Naive thymus-derived CD4-positive, alpha-beta T cell (primary cell): ENCODE results near the gene PTPRN. TPM values are rescaled to one million over a fixed set of nuclear protein-coding genes. Genes with fewer than 3 reads are reported as not detected.

ENCODE experiments used
- ATAC-seq: fragments of 150-1000 bp; cut with Tn5 transposase; 2 replicates; pipeline ENCODE4 v1.10.0; 2021; ENCODE audit warnings: mild to moderate bottlenecking, moderate library complexity
- CTCF ChIA-PET: fragments of 350-600 bp; sonication (Branson Sonifier 250); formaldehyde crosslinking; loops from one replicate; lab custom pipeline; 2021; ENCODE audit warnings: antibody characterized with exemption; lab: Charles Lee
- POLR2A ChIA-PET: fragments of 350-600 bp; sonication (Branson Sonifier 250); formaldehyde crosslinking; loops from one replicate; lab custom pipeline; 2021; ENCODE audit warnings: antibody characterized with exemption, inconsistent platforms; lab: Charles Lee
- DNase-seq, 9 donors: peaks; one replicate each; pipeline versions ENCODE4 v3.0.0 to v3.0.0-alpha.2; 2020 to 2022; ENCODE audit warnings: mixed read lengths in 1 of 9
- H3K27ac ChIP-seq: one replicate; pipeline ENCODE4 v1.7.0; 2013; ENCODE audit warnings: mild to moderate bottlenecking, low read depth, low read length, moderate library complexity
- H3K27me3 ChIP-seq, 2 donors: one replicate each; pipeline ENCODE4 v1.7.0; 2013; ENCODE audit warnings: low read length in 2 of 2, mild to moderate bottlenecking in 2 of 2, moderate library complexity in 2 of 2; ENCODE audit not compliant: control insufficient read depth in 2 of 2, insufficient read depth in 2 of 2
- H3K36me3 ChIP-seq, 3 experiments: 1 replicate in 2 of 3; 2 replicates in 1 of 3; pipeline ENCODE4 v1.7.0; 2013; ENCODE audit warnings: low read length in 3 of 3, mild to moderate bottlenecking in 3 of 3, moderate library complexity in 1 of 3; ENCODE audit not compliant: insufficient read depth in 3 of 3, control insufficient read depth in 2 of 3
- H3K4me1 ChIP-seq, 2 donors: one replicate each; pipeline ENCODE4 v1.7.0; 2013; ENCODE audit warnings: low read length in 2 of 2, mild to moderate bottlenecking in 2 of 2, moderate library complexity in 1 of 2; ENCODE audit not compliant: control insufficient read depth in 2 of 2, insufficient read depth in 2 of 2
- H3K4me3 ChIP-seq: 2 replicates; pipeline ENCODE4 v1.7.0; 2013; ENCODE audit warnings: mild to moderate bottlenecking, low read length
- H3K9me3 ChIP-seq, 3 experiments: 1 replicate in 2 of 3; 2 replicates in 1 of 3; pipeline ENCODE4 v1.7.0; 2013; ENCODE audit warnings: low read length in 3 of 3; ENCODE audit not compliant: control insufficient read depth in 2 of 3
- H3K27ac Mint-ChIP-seq, 9 donors: one replicate each; pipeline ENCODE4 v1.8.0; 2020 to 2022; ENCODE audit warnings: mixed read lengths in 9 of 9, mild to moderate bottlenecking in 8 of 9, moderate library complexity in 5 of 9, inconsistent platforms in 2 of 9
- H3K27me3 Mint-ChIP-seq, 5 donors: one replicate each; pipeline ENCODE4 v1.8.0; 2021 to 2022; ENCODE audit warnings: mixed read lengths in 5 of 5, mild to moderate bottlenecking in 1 of 5
- H3K36me3 Mint-ChIP-seq, 5 donors: one replicate each; pipeline ENCODE4 v1.8.0; 2020 to 2022; ENCODE audit warnings: mixed read lengths in 5 of 5, mild to moderate bottlenecking in 3 of 5, inconsistent platforms in 1 of 5
- H3K4me1 Mint-ChIP-seq, 7 donors: one replicate each; pipeline ENCODE4 v1.8.0; 2020 to 2022; ENCODE audit warnings: mixed read lengths in 7 of 7, mild to moderate bottlenecking in 3 of 7, inconsistent platforms in 1 of 7
- H3K4me3 Mint-ChIP-seq, 10 donors: one replicate each; pipeline ENCODE4 v1.8.0; 2020 to 2022; ENCODE audit warnings: mild to moderate bottlenecking in 10 of 10, mixed read lengths in 10 of 10, moderate library complexity in 6 of 10, inconsistent platforms in 2 of 10
- H3K9me3 Mint-ChIP-seq, 11 donors: one replicate each; pipeline ENCODE4 v1.8.0; 2020 to 2022; ENCODE audit warnings: mixed read lengths in 11 of 11, mild to moderate bottlenecking in 4 of 11, inconsistent platforms in 1 of 11, moderate library complexity in 1 of 11
- intact Hi-C, 2 donors: fragments of 100-400 bp; cut with micrococcal nuclease; formaldehyde crosslinking; loops; one replicate each; pipeline ENCODE4 v1.15.1; 2023
- polyA plus RNA-seq, 2 donors: library from polyadenylated mRNA; unstranded; fragments of 300-500 nt; fragmentation: Illumina TruSeq; gene quantifications; one replicate each; pipeline ENCODE4 v1.2.3, GENCODE V29; 2021
- total RNA-seq, 6 experiments: library from RNA in 5 of 6; stranded (reverse) in 5 of 6; gene quantifications; 1 replicate in 5 of 6; 2 replicates in 1 of 6; pipeline ENCODE4 v1.2.3 and lab custom pipeline; 2021 to 2026

Gene PTPRN
- total RNA-seq: under 1 TPM in 1 of 5 experiments, not detected in 4; 0.48 TPM
- polyA plus RNA-seq: not detected
- not detected for total RNA-seq (lab: John Stamatoyannopoulos, UW)

GRCh38 chr2:219309278-219309677 is at the start of gene PTPRN:
TSS of gene PTPRN (minus strand) at chr2:219309401. CDS start at chr2:219309332, 69 bp downstream.
- ATAC-seq: no peak
- peaks cover 0 to 4% (median 0%) of the 10 kb centered on the region in 5 donors for H3K36me3 Mint-ChIP-seq
- H3K27ac Mint-ChIP-seq: no peak within 1 kb of the TSS
- no peaks in the 10 kb centered on the region for H3K36me3 ChIP-seq
- H3K4me3 ChIP-seq: no peak within 1 kb of the TSS
- H3K27me3 ChIP-seq: peaks cover 2 to 15% of the 10 kb centered on the region in 2 donors
- intact Hi-C loops: loop anchor here (2.0 to 5.0 kb wide), 3 partner anchors 22 to 347 kb away; no protein-coding TSS in a partner anchor
- H3K27me3 Mint-ChIP-seq: peaks cover 52 to 65% (median 62%) of the 10 kb centered on the region in 5 donors
- no peak within 1 kb of the TSS for H3K27ac ChIP-seq
- DNase-seq: no peak
- peak within 1 kb of the TSS in 1 of 10 donors; percentile 45 for H3K4me3 Mint-ChIP-seq
- ChIA-PET CTCF (no interaction called here), POLR2A (no interaction called here)
- H3K9me3 Mint-ChIP-seq: peaks cover 0 to 10% (median 4%) of the 10 kb centered on the region in 11 donors
- peaks cover 0 to 8% (median 0%) of the 10 kb centered on the region in 7 donors for H3K4me1 Mint-ChIP-seq
- H3K4me1 ChIP-seq: no peaks in the 10 kb centered on the region
- H3K9me3 ChIP-seq: no peaks in the 10 kb centered on the region

GRCh38 chr2:219358170-219359075 is 49.2 kb upstream of the PTPRN start:
- no peaks in the 10 kb centered on the region for H3K4me1 ChIP-seq
- H3K9me3 ChIP-seq: no peaks in the 10 kb centered on the region
- Mint-ChIP-seq H3K9me3 (no peaks in the 10 kb centered on the region), H3K4me3 (peak overlapping the region in 4 of 10 donors; percentile 26 to 74 (median 52)), H3K36me3 (peaks cover 0 to 12% (median 5%) of the 10 kb centered on the region in 5 donors), H3K27me3 (peaks cover 44 to 60% (median 53%) of the 10 kb centered on the region in 5 donors), H3K27ac (no peak overlapping the region), H3K4me1 (peaks cover 0 to 4% (median 3%) of the 10 kb centered on the region in 7 donors)
- no peaks in the 10 kb centered on the region for H3K36me3 ChIP-seq
- intact Hi-C loops: no loop called here
- no peak overlapping the region for H3K27ac ChIP-seq
- no peak overlapping the region for H3K4me3 ChIP-seq
- CTCF ChIA-PET: interaction anchor here (0.7 kb wide), 1 partner anchor 243 kb away, joined by 3 read pairs; no protein-coding TSS in a partner anchor
- H3K27me3 ChIP-seq: peaks cover 0 to 3% of the 10 kb centered on the region in 2 donors
- DNase-seq (no peak), ATAC-seq (peak; percentile 10)
- POLR2A ChIA-PET: no interaction called here

DNA sequence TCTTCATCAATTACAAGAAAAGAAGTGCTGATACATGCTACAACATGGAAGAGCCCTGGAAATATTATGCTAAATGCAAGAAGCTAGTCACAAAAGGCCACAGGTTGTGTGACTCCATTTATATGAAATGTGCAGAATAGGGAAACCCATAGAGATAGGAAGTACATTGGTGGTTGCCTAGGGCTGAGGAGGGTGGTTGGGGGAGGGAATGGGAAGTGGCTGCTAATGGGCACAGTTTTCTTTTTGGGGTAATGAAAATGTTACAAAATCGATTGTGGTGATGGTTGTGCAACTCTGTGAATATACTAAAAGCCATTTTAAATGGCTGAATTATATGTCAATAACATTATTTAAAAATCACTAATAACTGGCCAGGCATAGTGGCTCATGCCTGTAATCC is 47.6 kb upstream of the PTPRN start:
- Histone ChIP-seq H3K27me3 (peaks cover 0 to 3% of the 10 kb centered on the region in 2 donors), H3K9me3 (no peaks in the 10 kb centered on the region), H3K36me3 (no peaks in the 10 kb centered on the region), H3K27ac (no peak overlapping the region), H3K4me1 (no peaks in the 10 kb centered on the region), H3K4me3 (no peak overlapping the region)
- intact Hi-C loops: no loop called here
- ChIA-PET POLR2A (no interaction called here), CTCF (no interaction called here)
- Mint-ChIP-seq H3K9me3 (no peaks in the 10 kb centered on the region), H3K4me1 (peaks cover 0 to 4% (median 0%) of the 10 kb centered on the region in 7 donors), H3K36me3 (peaks cover 0 to 5% (median 4%) of the 10 kb centered on the region in 5 donors), H3K4me3 (no peak overlapping the region), H3K27me3 (peaks cover 45 to 66% (median 53%) of the 10 kb centered on the region in 5 donors), H3K27ac (no peak overlapping the region)
- ATAC-seq: peak; percentile 60
- DNase-seq: no peak

- no peaks in the 10 kb centered on the region for H3K36me3 Mint-ChIP-seq
- H3K27ac ChIP-seq: no peak overlapping the region
- H3K4me1 ChIP-seq: no peaks in the 10 kb centered on the region
- DNase-seq (no peak), ATAC-seq (no peak)
- intact Hi-C loops: loop anchor here in 1 of 2 donors (5.0 kb wide), 1 partner anchor 47 kb away; the partner anchor contains the start of gene PTPRN
- H3K9me3 ChIP-seq: no peaks in the 10 kb centered on the region
- ChIA-PET CTCF (no interaction called here), POLR2A (no interaction called here)
- no peak overlapping the region for H3K4me3 ChIP-seq
- no peak overlapping the region for H3K27ac Mint-ChIP-seq
- no peak overlapping the region for H3K4me3 Mint-ChIP-seq
- no peaks in the 10 kb centered on the region for H3K27me3 ChIP-seq
- H3K36me3 ChIP-seq: no peaks in the 10 kb centered on the region
- H3K4me1 Mint-ChIP-seq: peaks cover 0 to 4% (median 0%) of the 10 kb centered on the region in 7 donors
- H3K27me3 Mint-ChIP-seq: peaks cover 40 to 61% (median 52%) of the 10 kb centered on the region in 5 donors
- H3K9me3 Mint-ChIP-seq: no peaks in the 10 kb centered on the region
Measured at GRCh38 chr2:219354582-219354981, 45.4 kb upstream of the PTPRN start.

DNA sequence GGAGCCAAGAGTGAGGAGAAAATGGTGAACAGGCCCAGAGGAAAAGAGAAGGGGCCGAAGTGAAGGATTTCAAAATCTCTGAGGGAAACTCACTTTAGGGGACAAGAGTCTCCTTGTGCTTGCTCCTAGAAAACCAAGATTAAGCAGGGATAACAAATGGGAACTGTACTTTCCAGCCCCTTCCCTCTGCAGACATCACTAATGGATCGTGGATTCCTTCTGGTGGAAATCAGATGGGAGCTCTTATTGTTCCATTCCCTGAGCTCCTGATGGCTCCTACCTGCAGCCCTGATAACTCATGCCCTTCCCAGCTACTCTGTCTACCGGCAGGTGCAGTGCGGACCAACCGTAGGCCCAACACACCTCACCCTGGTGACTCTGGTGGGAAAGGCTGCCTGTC is 43.9 kb upstream of the PTPRN start:
- H3K4me1 Mint-ChIP-seq: no peaks in the 10 kb centered on the region
- Histone ChIP-seq H3K36me3 (no peaks in the 10 kb centered on the region), H3K9me3 (no peaks in the 10 kb centered on the region), H3K4me1 (no peaks in the 10 kb centered on the region), H3K4me3 (no peak overlapping the region), H3K27me3 (no peaks in the 10 kb centered on the region), H3K27ac (no peak overlapping the region)
- intact Hi-C loops: loop anchor here in 1 of 2 donors (5.0 kb wide), 1 partner anchor 46 kb away; the partner anchor contains the start of gene PTPRN
- ChIA-PET POLR2A (no interaction called here), CTCF (interaction anchor here (0.5 to 1.4 kb wide), 3 partner anchors 58 to 407 kb away, joined by 3 read pairs; no protein-coding TSS in a partner anchor)
- peaks cover 45 to 62% (median 49%) of the 10 kb centered on the region in 5 donors for H3K27me3 Mint-ChIP-seq
- H3K27ac Mint-ChIP-seq: no peak overlapping the region
- H3K36me3 Mint-ChIP-seq: no peaks in the 10 kb centered on the region
- H3K9me3 Mint-ChIP-seq: no peaks in the 10 kb centered on the region
- H3K4me3 Mint-ChIP-seq: no peak overlapping the region
- DNase-seq: no peak
- no peak for ATAC-seq

GRCh38 chr2:219352448-219353023 is 43.3 kb upstream of the PTPRN start:
- no peaks in the 10 kb centered on the region for H3K4me1 ChIP-seq
- no peaks in the 10 kb centered on the region for H3K36me3 ChIP-seq
- no peak overlapping the region for H3K4me3 ChIP-seq
- H3K4me1 Mint-ChIP-seq: no peaks in the 10 kb centered on the region
- no peaks in the 10 kb centered on the region for H3K9me3 Mint-ChIP-seq
- POLR2A ChIA-PET: no interaction called here
- no peaks in the 10 kb centered on the region for H3K36me3 Mint-ChIP-seq
- intact Hi-C loops: loop anchor here (1.0 to 5.0 kb wide), 8 partner anchors 35 to 294 kb away; partner anchors contain the start of genes NHEJ1 (in 2 of the 2), DNPEP (in 1 of the 2) and PTPRN (in 1 of the 2)
- no peak overlapping the region for H3K4me3 Mint-ChIP-seq
- no peak overlapping the region for H3K27ac Mint-ChIP-seq
- peak; percentile 25 to 66 (median 58) for DNase-seq
- H3K27me3 Mint-ChIP-seq: peaks cover 43 to 64% (median 48%) of the 10 kb centered on the region in 5 donors
- CTCF ChIA-PET: interaction anchor here (1.3 to 1.7 kb wide), 3 partner anchors 9 to 58 kb away, joined by 3 to 5 read pairs (median 4); no protein-coding TSS in a partner anchor
- H3K27ac ChIP-seq: no peak overlapping the region
- no peaks in the 10 kb centered on the region for H3K9me3 ChIP-seq
- ATAC-seq: peak; percentile 87
- no peaks in the 10 kb centered on the region for H3K27me3 ChIP-seq
